SK-N-SH (cell line): ENCODE measurements around the gene PSG3.
"Not testable (repeated sequence)": the region's sequence is repeated elsewhere in the genome, so short reads cannot be mapped to it uniquely, and the experiment has no call there.

Experiments used
- CTCF ChIP-seq: fragments of 200-600 bp; sonication (generic); IDR thresholded peaks from 2 replicates; pipeline ENCODE4 v1.6.1; 2017; ENCODE audit warnings: antibody characterized with exemption, mild to moderate bottlenecking, moderate library complexity
- EZH2phosphoT487 ChIP-seq: fragments of 200-600 bp; sonication (generic); IDR thresholded peaks from 2 replicates; pipeline ENCODE4 v1.6.1; 2017; ENCODE audit warnings: low read depth, mixed run types, mild to moderate bottlenecking, antibody characterized with exemption, moderate library complexity, borderline replicate concordance
- FOXJ3 ChIP-seq: sonication (generic); formaldehyde crosslinking; IDR thresholded peaks from 2 replicates; pipeline ENCODE4 v1.5.1; 2020; ENCODE audit warnings: mild to moderate bottlenecking, missing genetic modification reagents
- GATA2 ChIP-seq: sonication (generic); formaldehyde crosslinking; IDR thresholded peaks from 2 replicates; pipeline ENCODE4 v1.5.0; 2020; ENCODE audit warnings: mild to moderate bottlenecking, missing genetic modification reagents
- JUND ChIP-seq: IDR thresholded peaks from 2 replicates; pipeline ENCODE4 v1.4.0; 2012
- MXI1 ChIP-seq: IDR thresholded peaks from 2 replicates; pipeline ENCODE4 v1.6.1; 2012; ENCODE audit warnings: mild to moderate bottlenecking, low read depth, low read length, improper control_type of control experiment
- NRF1 ChIP-seq: IDR thresholded peaks from 2 replicates; pipeline ENCODE4 v1.6.1; 2012; ENCODE audit warnings: low read depth, mild to moderate bottlenecking, low read length
- POLR2AphosphoS5 ChIP-seq: IDR thresholded peaks from 2 replicates; pipeline ENCODE4 v1.6.1; 2012; ENCODE audit warnings: low read depth, low read length
- RCOR1 ChIP-seq: fragments of 150-350 bp; IDR thresholded peaks from 2 replicates; pipeline ENCODE4 v1.6.1; 2017; ENCODE audit warnings: antibody characterized with exemption, low read length
- RFX5 ChIP-seq: IDR thresholded peaks from 2 replicates; pipeline ENCODE4 v1.6.1; 2012; ENCODE audit warnings: mild to moderate bottlenecking, improper control_type of control experiment, low read length
- SIN3A ChIP-seq: IDR thresholded peaks from 2 replicates; pipeline ENCODE4 v1.6.1; 2012; ENCODE audit warnings: low read depth, mild to moderate bottlenecking, low read length, moderate library complexity, borderline replicate concordance
- SMC3 ChIP-seq: IDR thresholded peaks from 2 replicates; pipeline ENCODE4 v1.6.1; 2012; ENCODE audit warnings: low read depth, low read length, improper control_type of control experiment
- TAF1 ChIP-seq: IDR thresholded peaks from 2 replicates; pipeline ENCODE4 v1.6.1; 2012; ENCODE audit warnings: low read depth, mild to moderate bottlenecking, low read length, moderate library complexity, borderline replicate concordance
- USF2 ChIP-seq: fragments of 150-350 bp; IDR thresholded peaks from 2 replicates; pipeline ENCODE4 v1.6.1; 2017; ENCODE audit warnings: antibody characterized with exemption, low read length, low read depth, borderline replicate concordance

- not testable (repeated sequence) for TF ChIP-seq MXI1; RCOR1; JUND; TAF1; CTCF; RFX5; USF2; SMC3; GATA2 (CRISPR knock-in tag); EZH2phosphoT487; POLR2AphosphoS5; FOXJ3 (CRISPR knock-in tag); SIN3A; NRF1
These were observed at the start of gene PSG3 for GRCh38 chr19:42740381-42740780.
